GM21515 (cell line): ENCODE data around the gene DPF1.

Experiments used
- ATAC-seq: cut with Tn5 transposase; IDR thresholded peaks from one replicate; pipeline ENCODE4 v1.9.1; 2021; ENCODE audit not compliant: unreplicated experiment

DPF1 gene

DNA sequence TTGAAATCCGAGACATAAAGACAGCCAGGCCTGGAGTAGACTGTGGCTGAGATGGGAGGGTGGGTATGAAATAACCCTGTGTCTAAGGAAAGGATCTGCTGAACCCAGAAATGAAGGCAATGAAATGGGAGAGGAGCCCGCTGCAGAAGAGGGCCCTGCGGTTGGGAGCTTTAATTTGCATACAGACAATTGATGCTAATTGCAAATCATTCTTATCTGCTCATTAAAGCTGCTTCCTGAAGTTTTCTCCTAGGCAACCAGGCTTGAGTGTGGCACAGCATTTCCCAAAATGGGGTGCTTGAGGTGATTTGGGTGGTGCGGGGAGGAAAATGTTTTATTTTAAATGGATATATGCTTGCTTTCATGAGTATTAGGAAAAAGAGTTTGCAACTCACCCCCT, 55.4 kb downstream of the DPF1 start:
- no peak for ATAC-seq

DNA sequence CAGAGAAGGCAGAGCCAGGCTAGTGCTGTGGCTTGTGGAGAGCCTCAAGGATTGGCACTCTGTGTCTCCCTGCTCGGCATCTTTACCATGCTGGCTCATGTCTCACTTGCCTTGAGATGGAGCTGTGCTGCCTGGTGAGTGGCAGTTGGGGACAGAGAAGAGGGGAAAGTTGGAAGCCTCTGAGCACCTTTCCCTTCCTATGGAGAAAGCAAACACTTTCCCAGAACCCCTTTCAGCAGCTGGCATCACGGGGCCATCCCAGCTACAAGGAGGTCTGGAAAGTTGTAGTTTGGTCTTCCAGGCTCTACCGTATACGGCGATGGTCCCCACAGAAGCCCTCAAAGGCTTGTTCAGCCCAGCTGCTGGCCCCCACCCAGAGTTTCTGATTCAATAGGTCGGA, 58.7 kb downstream of the DPF1 start:
- no peak for ATAC-seq

DNA sequence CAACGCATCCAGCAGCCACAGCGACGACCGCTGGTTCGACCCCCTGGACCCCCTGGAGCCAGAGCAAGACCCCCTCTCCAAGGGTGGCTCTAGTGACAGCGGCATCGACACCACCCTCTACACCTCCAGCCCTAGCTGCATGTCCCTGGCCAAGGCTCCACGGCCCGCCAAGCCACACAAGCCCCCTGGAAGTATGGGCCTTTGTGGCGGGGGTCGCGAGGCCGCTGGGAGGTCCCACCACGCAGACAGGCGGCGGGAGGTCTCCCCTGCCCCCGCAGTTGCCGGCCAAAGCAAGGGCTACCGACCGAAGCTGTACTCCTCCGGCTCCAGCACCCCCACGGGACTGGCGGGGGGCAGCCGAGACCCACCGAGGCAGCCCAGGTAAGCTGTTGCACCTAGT, 59.5 kb downstream of the DPF1 start:
- no peak for ATAC-seq

DNA sequence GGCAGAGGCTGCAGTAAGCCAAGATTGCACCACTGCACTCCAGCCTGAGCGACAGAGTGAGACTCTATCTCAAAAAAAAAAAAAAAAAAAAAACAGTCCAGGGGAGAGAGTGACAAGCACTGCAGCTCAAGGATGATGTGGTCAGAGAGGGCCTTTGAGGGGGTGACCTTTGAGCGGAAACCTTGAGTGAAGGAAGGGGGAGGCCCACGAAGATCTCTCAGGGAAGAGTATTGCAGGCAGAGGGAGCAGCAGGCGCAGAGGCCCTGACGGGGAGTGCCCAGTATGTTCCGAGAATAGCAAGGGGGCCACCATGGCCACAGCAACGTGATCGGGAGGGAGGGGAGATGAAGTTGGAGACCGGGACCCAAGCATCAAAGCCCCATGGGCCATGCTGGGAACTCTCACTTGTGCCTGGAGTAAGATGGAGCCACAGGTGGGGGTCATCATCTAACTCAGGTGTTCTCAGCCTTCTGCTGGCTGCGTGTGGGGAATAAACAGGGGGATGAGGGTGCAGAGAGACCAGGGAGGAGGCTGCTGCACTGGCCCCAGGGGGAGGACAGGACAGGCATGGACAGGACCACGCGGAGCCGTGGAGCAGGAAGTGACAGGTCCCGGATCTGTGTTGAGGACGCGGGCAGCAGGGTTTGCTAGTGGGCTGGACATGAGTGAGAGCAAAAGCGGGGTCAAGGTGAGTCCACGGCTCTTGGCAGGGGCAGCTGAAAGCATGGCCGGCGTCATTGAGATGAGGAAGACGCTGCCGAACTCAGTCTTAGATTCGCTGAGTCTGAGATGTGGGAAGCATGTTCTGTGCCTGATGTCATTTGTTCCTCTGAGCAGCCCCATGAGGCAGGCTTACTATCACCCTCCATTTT, 60.4 kb downstream of the DPF1 start:
- no peak for ATAC-seq

DNA sequence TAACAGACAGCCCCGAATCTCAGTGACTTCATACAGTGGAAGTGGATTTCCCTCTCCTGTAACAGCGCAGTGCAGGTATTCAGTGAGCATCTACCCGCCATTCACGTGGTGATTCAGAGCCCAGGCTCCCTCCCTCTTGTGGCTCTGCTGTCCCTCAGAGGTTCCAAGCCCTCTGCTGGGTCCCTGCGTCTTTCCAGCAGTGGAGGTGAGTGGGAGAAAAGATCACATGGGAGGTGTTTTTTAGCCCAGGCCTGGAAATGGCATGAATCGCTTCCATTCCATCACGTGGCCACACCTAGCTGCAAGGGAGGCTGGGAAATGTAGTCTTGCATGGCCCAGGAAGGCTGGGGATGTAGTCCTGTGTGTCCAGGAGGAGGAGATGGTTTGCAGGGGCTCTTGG, 61.4 kb downstream of the DPF1 start:
- ATAC-seq, result no peak

DNA sequence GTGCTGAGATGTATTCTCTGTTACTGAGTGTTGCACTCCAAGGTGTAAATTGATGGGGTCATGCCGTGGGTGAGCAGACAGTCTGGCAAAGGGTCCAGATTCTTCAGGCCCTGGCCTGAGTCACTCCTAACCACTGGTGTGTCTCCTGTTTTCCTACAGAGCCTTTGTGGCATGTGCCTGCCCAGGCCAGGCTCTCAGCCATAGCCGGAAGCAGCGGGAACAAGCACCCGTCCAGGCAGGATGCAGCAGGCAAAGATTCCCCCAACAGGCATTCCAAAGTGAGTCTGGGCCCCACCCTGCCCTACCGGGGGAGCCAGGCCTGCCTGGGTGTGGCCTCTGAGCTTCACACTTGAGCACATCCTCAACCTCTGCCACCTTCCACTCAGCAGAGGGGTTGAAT, 61.9 kb downstream of the DPF1 start:
- no peak for ATAC-seq
